H1 (cell line): ENCODE data around the gene CCNA2. TPM values are rescaled to one million over a fixed set of nuclear protein-coding genes. Genes with fewer than 3 reads are reported as not detected.

Source experiments
- CTCF ChIA-PET: fragments of 300-600 bp; sonication (Branson Sonifier 250); formaldehyde crosslinking; loops from one replicate; lab custom pipeline; 2021; ENCODE audit not compliant: partially characterized antibody; lab: Charles Lee
- POLR2A ChIA-PET: fragments of 300-600 bp; sonication (Branson Sonifier 250); formaldehyde crosslinking; loops from one replicate; lab custom pipeline; 2021; ENCODE audit warnings: inconsistent platforms; ENCODE audit not compliant: partially characterized antibody; lab: Charles Lee
- DNase-seq, 2 experiments: peaks; one replicate each; pipeline versions ENCODE4 v3.0.0 to v3.0.0-alpha.2; 2010 to 2022; ENCODE audit warnings: low spot score in 2 of 2, low read depth in 1 of 2, mixed read lengths in 1 of 2
- FAIRE-seq: peaks from 2 replicates; lab custom pipeline; 2011; peaks lifted over from hg19 to GRCh38; lab: Jason Lieb, UNC
- H2AFZ ChIP-seq: 2 replicates; pipeline ENCODE4 v1.8.1; 2012; ENCODE audit warnings: low read length, inconsistent platforms
- H2AK5ac ChIP-seq: 2 replicates; pipeline ENCODE4 v1.6.1; 2013; ENCODE audit warnings: low read depth, low read length
- H2BK120ac ChIP-seq: replicated peaks from 2 replicates; pipeline ENCODE3; 2013; ENCODE audit warnings: low read depth, low read length, inconsistent platforms
- H2BK12ac ChIP-seq: 2 replicates; pipeline ENCODE4 v1.6.1; 2013; ENCODE audit warnings: low read depth, low read length
- H2BK15ac ChIP-seq: 2 replicates; pipeline ENCODE4 v1.6.1; 2013; ENCODE audit warnings: low read length
- H2BK20ac ChIP-seq: 2 replicates; pipeline ENCODE4 v1.6.1; 2013; ENCODE audit warnings: low read length
- H2BK5ac ChIP-seq: 2 replicates; pipeline ENCODE4 v1.6.1; 2013; ENCODE audit warnings: low read depth, low read length
- H3K14ac ChIP-seq: 2 replicates; pipeline ENCODE4 v1.6.1; 2013; ENCODE audit warnings: inconsistent platforms; ENCODE audit not compliant: insufficient read length
- H3K18ac ChIP-seq: 2 replicates; pipeline ENCODE4 v1.6.1; 2013; ENCODE audit warnings: low read length; ENCODE audit errors: extremely low read depth
- H3K23ac ChIP-seq: 2 replicates; pipeline ENCODE4 v1.6.1; 2013; ENCODE audit warnings: inconsistent platforms; ENCODE audit not compliant: insufficient read length
- H3K23me2 ChIP-seq: 2 replicates; pipeline ENCODE4 v1.6.1; 2013; ENCODE audit warnings: low read depth, low read length
- H3K27ac ChIP-seq: 2 replicates; pipeline ENCODE4 v1.6.1; 2011; ENCODE audit warnings: low read depth, low read length, inconsistent platforms
- H3K27me3 ChIP-seq, 4 experiments: replicated peaks in 1 of 4; 1 replicate in 1 of 4; 2 replicates in 3 of 4; pipeline versions ENCODE4 v1.6.1 to v1.8.1; 2011 to 2013; ENCODE audit warnings: low read length in 3 of 4, mild to moderate bottlenecking in 3 of 4, inconsistent platforms in 2 of 4, mixed read lengths in 2 of 4, moderate library complexity in 1 of 4; ENCODE audit not compliant: control insufficient read depth in 3 of 4, insufficient read depth in 3 of 4; ENCODE audit errors: extremely low read depth in 1 of 4
- H3K36me3 ChIP-seq, 4 experiments: 2 replicates each; pipeline versions ENCODE4 v1.6.1 to v1.8.1; 2011 to 2013; ENCODE audit warnings: mild to moderate bottlenecking in 4 of 4, low read length in 3 of 4, moderate library complexity in 2 of 4, control low read depth in 1 of 4, inconsistent platforms in 1 of 4; ENCODE audit not compliant: insufficient read depth in 4 of 4, control insufficient read depth in 2 of 4
- H3K4ac ChIP-seq: replicated peaks from 2 replicates; pipeline ENCODE3; 2013; ENCODE audit warnings: low read length, low read depth, mixed read lengths, inconsistent platforms; ENCODE audit not compliant: insufficient read length
- H3K4me1 ChIP-seq, 4 experiments: replicated peaks in 1 of 4; 1 replicate in 1 of 4; 2 replicates in 3 of 4; pipeline versions ENCODE4 v1.6.1 to v1.8.1; 2011 to 2013; ENCODE audit warnings: low read length in 3 of 4, inconsistent platforms in 2 of 4, mixed read lengths in 1 of 4; ENCODE audit not compliant: insufficient read depth in 4 of 4, control insufficient read depth in 3 of 4
- H3K4me2 ChIP-seq, 2 experiments: 2 replicates each; pipeline versions ENCODE4 v1.6.1 to v1.8.1; 2011 to 2013; ENCODE audit warnings: low read depth in 2 of 2, low read length in 2 of 2, control low read depth in 1 of 2, inconsistent platforms in 1 of 2, mild to moderate bottlenecking in 1 of 2; ENCODE audit not compliant: insufficient read depth in 1 of 2
- H3K4me3 ChIP-seq, 4 experiments: fragments of 200-600, 300-600 bp in 1 of 4; sonication (generic), shearing (Covaris generic), sonication (Bioruptor Twin) in 1 of 4; 2 replicates each; pipeline versions ENCODE4 v1.5.1 to v1.8.1; 2011 to 2016; ENCODE audit warnings: low read length in 4 of 4, low read depth in 3 of 4, control low read depth in 2 of 4, inconsistent platforms in 2 of 4, mild to moderate bottlenecking in 2 of 4, mixed read lengths in 1 of 4, moderate library complexity in 1 of 4; ENCODE audit not compliant: insufficient read depth in 2 of 4; ENCODE audit errors: extremely low read depth in 1 of 4
- H3K56ac ChIP-seq: replicated peaks from 2 replicates; pipeline ENCODE3; 2013; ENCODE audit warnings: low read depth, mild to moderate bottlenecking, mixed read lengths, low read length, inconsistent platforms; ENCODE audit not compliant: insufficient read length
- H3K79me1 ChIP-seq: 2 replicates; pipeline ENCODE4 v1.6.1; 2013; ENCODE audit warnings: low read depth, low read length, control low read depth
- H3K79me2 ChIP-seq, 2 experiments: 2 replicates each; pipeline versions ENCODE4 v1.6.1 to v1.8.1; 2012 to 2013; ENCODE audit warnings: low read length in 2 of 2, mild to moderate bottlenecking in 2 of 2, inconsistent platforms in 1 of 2; ENCODE audit not compliant: insufficient read depth in 2 of 2, control insufficient read depth in 1 of 2
- H3K9ac ChIP-seq, 4 experiments: replicated peaks in 1 of 4; 1 replicate in 1 of 4; 2 replicates in 3 of 4; pipeline versions ENCODE4 v1.6.1 to v1.8.1; 2011 to 2013; ENCODE audit warnings: low read depth in 3 of 4, low read length in 3 of 4, control low read depth in 2 of 4, mild to moderate bottlenecking in 2 of 4, moderate library complexity in 2 of 4, inconsistent platforms in 1 of 4; ENCODE audit errors: extremely low read depth in 1 of 4
- H3K9me3 ChIP-seq, 2 experiments: 2 replicates each; pipeline versions ENCODE4 v1.6.1 to v1.8.1; 2012 to 2013; ENCODE audit warnings: mild to moderate bottlenecking in 2 of 2, moderate library complexity in 2 of 2, control low read depth in 1 of 2, inconsistent platforms in 1 of 2, low read depth in 1 of 2, low read length in 1 of 2, mixed read lengths in 1 of 2; ENCODE audit not compliant: insufficient read depth in 2 of 2
- H4K20me1 ChIP-seq, 2 experiments: replicated peaks in 1 of 2; 2 replicates each; pipeline versions ENCODE3 to v1.8.1; 2011 to 2013; ENCODE audit warnings: inconsistent platforms in 2 of 2, low read length in 2 of 2, mild to moderate bottlenecking in 1 of 2; ENCODE audit not compliant: insufficient read depth in 2 of 2, control insufficient read depth in 1 of 2
- H4K5ac ChIP-seq: 2 replicates; pipeline ENCODE4 v1.6.1; 2013; ENCODE audit warnings: low read length, low read depth, mixed read lengths, inconsistent platforms; ENCODE audit not compliant: insufficient read length
- H4K8ac ChIP-seq: 2 replicates; pipeline ENCODE4 v1.8.0; 2013; ENCODE audit warnings: mild to moderate bottlenecking, moderate library complexity, low read length, inconsistent platforms; ENCODE audit not compliant: insufficient read depth; ENCODE audit errors: extremely low read depth
- H4K91ac ChIP-seq: replicated peaks from 2 replicates; pipeline ENCODE3; 2013; ENCODE audit warnings: low read length, mixed read lengths, inconsistent platforms; ENCODE audit not compliant: insufficient read length
- BCL11A ChIP-seq, 2 experiments: IDR thresholded peaks; one replicate each; pipeline ENCODE4 v1.6.1; 2011; ENCODE audit warnings: low read depth in 2 of 2, low read length in 2 of 2, mild to moderate bottlenecking in 2 of 2
- CTBP2 ChIP-seq: IDR thresholded peaks from 2 replicates; pipeline ENCODE4 v1.7.0; 2011; ENCODE audit warnings: borderline replicate concordance, mild to moderate bottlenecking, moderate library complexity, mixed read lengths, low read length; ENCODE audit not compliant: insufficient read depth, insufficient read length
- EP300 ChIP-seq, 2 experiments: IDR thresholded peaks; 1 replicate in 1 of 2; 2 replicates in 1 of 2; pipeline ENCODE4 v1.6.1; 2011 to 2012; ENCODE audit warnings: low read depth in 2 of 2, low read length in 2 of 2, mild to moderate bottlenecking in 2 of 2, borderline replicate concordance in 1 of 2, inconsistent platforms in 1 of 2, moderate library complexity in 1 of 2
- JUN ChIP-seq: IDR thresholded peaks from 2 replicates; pipeline ENCODE4 v1.6.1; 2011; ENCODE audit warnings: low read depth, mild to moderate bottlenecking, improper control_type of control experiment, low read length
- NRF1 ChIP-seq: IDR thresholded peaks from 2 replicates; pipeline ENCODE4 v1.6.1; 2011; ENCODE audit warnings: mild to moderate bottlenecking, low read depth, low read length, improper control_type of control experiment
- POU5F1 ChIP-seq: IDR thresholded peaks from 2 replicates; pipeline ENCODE4 v1.6.1; 2011; ENCODE audit warnings: low read depth, mild to moderate bottlenecking, low read length, moderate library complexity
- WGBS, 2 experiments: shearing (Covaris generic) in 1 of 2; methylation state at CpG; one replicate each; pipeline versions ENCODE4 v1.1.6 to v1.1.7; 2013 to 2015; ENCODE audit warnings: low lambda C conversion rate in 2 of 2, mixed read lengths in 2 of 2, inconsistent platforms in 1 of 2, low coverage in 1 of 2, missing lambda C conversion rate in 1 of 2; ENCODE audit not compliant: insufficient replicate concordance in 2 of 2, insufficient coverage in 1 of 2, insufficient read length in 1 of 2; ENCODE audit errors: extremely low coverage in 1 of 2, missing lambda C conversion rate in 1 of 2; 5-methylcytosine and 5-hydroxymethylcytosine counted together
- polyA plus RNA-seq, 7 experiments: library from polyadenylated mRNA; depleted of rRNA in 3 of 7; stranded (reverse) in 5 of 7; unstranded in 2 of 7; fragments of >200 nt in 5 of 7; fragments of 200-250 nt in 2 of 7; gene quantifications; 1 replicate in 5 of 7; 2 replicates in 1 of 7; 4 replicates in 1 of 7; pipeline versions ENCODE4 v1.2.1 to v1.2.3, GENCODE V29; 2011 to 2013; ENCODE audit warnings: missing spikeins in 2 of 7, mixed read lengths in 2 of 7
- total RNA-seq: library from RNA; stranded (reverse); fragmentation: NEBNext Ultra II Directional; extraction: Animal tissue kit (Norgen Biotek cat#: 25700); gene quantifications from 2 replicates; pipeline ENCODE4 v1.2.1, GENCODE V29; 2021

CCNA2 gene
- total and polyA plus RNA-seq, 2 of the 8 experiments (the other 6 are each of a cell fraction or from before 2014, with no cell fraction given): 42.1 to 98.6 TPM

DNA sequence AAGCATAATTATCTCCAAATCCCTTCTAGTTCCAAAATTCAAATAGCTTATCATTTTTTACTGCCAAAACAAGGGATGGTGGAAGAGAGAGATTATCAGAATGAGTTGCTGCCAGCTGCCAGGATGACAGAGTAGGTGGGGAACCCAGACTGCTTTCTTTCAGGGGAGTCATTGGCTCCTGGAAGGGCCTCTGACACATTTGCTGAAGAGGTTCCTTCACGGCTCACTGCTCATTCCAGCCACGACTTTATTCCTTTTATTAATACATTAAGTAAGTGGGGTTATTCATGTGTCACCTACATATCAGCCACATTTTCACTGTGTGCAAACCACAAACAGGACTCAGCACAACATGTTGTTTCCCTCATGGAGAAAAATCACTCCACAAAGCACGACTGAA is 46.1 kb downstream of the CCNA2 start:
- H3K56ac ChIP-seq: no peak overlapping the region
- H2BK15ac ChIP-seq: no peak overlapping the region
- H3K18ac ChIP-seq: no peak overlapping the region
- H4K20me1 ChIP-seq: no peaks in the 10 kb centered on the region
- H3K27me3 ChIP-seq: peaks cover 0 to 2% (median 0%) of the 10 kb centered on the region in 4 experiments; a peak in 1 of 7 replicates
- no peaks in the 10 kb centered on the region for H3K9me3 ChIP-seq
- FAIRE-seq: no peak
- H3K4me1 ChIP-seq: peaks cover 0 to 2% (median 0%) of the 10 kb centered on the region in 4 experiments; a peak in 1 of 7 replicates
- no peak overlapping the region for H3K4ac ChIP-seq
- no peaks in the 10 kb centered on the region for H3K36me3 ChIP-seq
- DNase-seq: no peak
- H3K4me2 ChIP-seq: no peak overlapping the region
- no peak for TF ChIP-seq POU5F1
- TF ChIP-seq JUN: no peak
- no peak for TF ChIP-seq BCL11A (IDR thresholded peaks at IDR 0.05; ENCODE audit: low read depth in 2 of 2, low read length in 2 of 2)
- no peak for TF ChIP-seq CTBP2
- TF ChIP-seq EP300 (IDR thresholded peaks at IDR 0.05; ENCODE audit: borderline replicate concordance in 1 of 2, low read depth in 2 of 2, low read length in 2 of 2): no peak
- no peak for TF ChIP-seq NRF1
- TF ChIP-seq, all 59 proteins: peak for 0
- Histone ChIP-seq H3K14ac (no peak overlapping the region), H3K79me2 (no peaks in the 10 kb centered on the region), H2BK5ac (no peak overlapping the region), H4K8ac (no peak overlapping the region), H3K27ac (no peak overlapping the region), H4K91ac (no peak overlapping the region), H3K79me1 (no peaks in the 10 kb centered on the region), H2AK5ac (no peak overlapping the region), H2BK12ac (no peak overlapping the region), H2BK20ac (no peak overlapping the region), H3K4me3 (no peak overlapping the region), H2BK120ac (no peak overlapping the region), H2AFZ (no peak overlapping the region), H3K23ac (no peak overlapping the region), H3K9ac (no peak overlapping the region), H4K5ac (no peak overlapping the region), H3K23me2 (no peaks in the 10 kb centered on the region)
- whole genome bisulfite sequencing, 2 experiments: 73% methylated on average over 3 of the region's 3 CpGs; no CpG with 5 or more reads in 1 of the 2 experiments
- ChIA-PET CTCF (interaction anchor here (1.1 to 2.0 kb wide), 2 partner anchors 12 to 56 kb away, joined by 3 to 10 read pairs; partner anchors contain the start of gene SMIM43), POLR2A (interaction anchor here (0.6 to 2.3 kb wide), 4 partner anchors 9 to 84 kb away, joined by 3 to 10 read pairs (median 5); partner anchors contain the start of gene SMIM43)
